Activated T-helper 2 cell treated with anti-CD3 and anti-CD28 coated beads, Interferon-gamma antibody, Interleukin-2, Interleukin-4, amounts not matched to agents 10 μg/mL and 5 μg/mL and 100 μg/mL, durations not matched to agents 14 hours and 24 hours and 36 hours (primary cell): ENCODE measurements around the gene P4HB. TPM values are rescaled to one million over a fixed set of nuclear protein-coding genes. Genes with fewer than 3 reads are reported as not detected.

Experiments
- DNase-seq: peaks from one replicate; pipeline ENCODE4 v3.0.0; 2021; ENCODE audit warnings: low spot score
- H3K27ac Mint-ChIP-seq: one replicate; pipeline ENCODE4 v1.8.0; 2021; ENCODE audit warnings: mixed read lengths
- H3K27me3 Mint-ChIP-seq: one replicate; pipeline ENCODE4 v1.8.0; 2021; ENCODE audit warnings: low read depth, mixed read lengths
- H3K36me3 Mint-ChIP-seq: one replicate; pipeline ENCODE4 v1.8.0; 2021; ENCODE audit warnings: low read depth, mixed read lengths
- H3K4me1 Mint-ChIP-seq: one replicate; pipeline ENCODE4 v1.8.0; 2021; ENCODE audit warnings: low read depth, mixed read lengths
- H3K4me3 Mint-ChIP-seq: one replicate; pipeline ENCODE4 v1.8.0; 2021; ENCODE audit warnings: low read depth, mild to moderate bottlenecking, moderate library complexity, mixed read lengths
- H3K9me3 Mint-ChIP-seq: one replicate; pipeline ENCODE4 v1.8.0; 2021; ENCODE audit warnings: mixed read lengths
- intact Hi-C: fragments of 100-400 bp; cut with micrococcal nuclease; formaldehyde crosslinking; loops from one replicate; pipeline ENCODE4 v1.15.1; 2023
- total RNA-seq: library from RNA; stranded (reverse); gene quantifications from 2 replicates; pipeline ENCODE4 v1.2.3, GENCODE V29; 2022

P4HB gene
- total RNA-seq, 1 donor from 2014 or later: 545 TPM

DNA sequence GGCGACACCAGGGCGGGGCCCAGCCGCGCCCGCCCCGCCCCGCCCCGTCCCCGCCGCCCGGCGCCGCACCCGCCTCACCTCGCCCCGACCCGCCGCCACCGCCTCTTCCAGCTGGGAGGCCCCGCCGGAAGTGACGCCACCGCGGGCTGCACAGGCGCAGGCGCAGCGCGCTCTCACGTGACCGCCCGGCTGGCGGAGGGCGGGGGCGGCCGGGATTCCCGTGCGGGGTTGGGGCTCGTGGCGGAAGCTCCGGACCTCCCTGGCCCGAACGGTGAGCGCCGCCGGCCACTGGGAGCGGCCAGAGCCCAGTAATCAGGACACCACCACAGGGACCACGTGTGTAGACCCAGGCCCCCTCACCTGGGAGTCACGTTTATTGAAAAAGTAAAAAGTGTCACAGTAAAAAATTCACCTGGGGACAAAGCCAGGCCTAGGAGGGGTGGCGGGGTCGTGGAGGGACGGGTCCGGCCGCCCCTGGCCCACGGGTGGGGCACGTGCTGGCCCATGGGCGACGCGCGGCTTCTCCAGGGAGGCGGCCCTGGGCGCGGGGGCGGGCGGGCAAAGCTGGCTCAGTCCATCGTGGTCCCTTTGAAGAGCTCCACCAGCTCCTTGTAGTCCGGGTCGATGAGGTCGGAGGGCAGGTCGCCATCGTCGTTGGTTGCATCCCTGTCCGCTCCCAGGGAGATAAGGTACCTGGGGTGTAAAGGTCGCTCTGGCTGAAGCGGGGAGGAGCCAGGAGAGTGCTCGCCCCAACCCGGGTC lies 27.0 kb downstream of the P4HB start, which contains the start of gene MCRIP1:
TSS of gene MCRIP1 (minus strand) at position 132 of the 761 bp plus-strand sequence. CDS start 8,785 bp downstream, outside the sequence.
- peaks cover 17% of the 10 kb centered on the region for H3K4me1 Mint-ChIP-seq
- H3K36me3 Mint-ChIP-seq: no peaks in the 10 kb centered on the region
- peak within 1 kb of the TSS; percentile 90 for H3K27ac Mint-ChIP-seq
- H3K9me3 Mint-ChIP-seq: no peaks in the 10 kb centered on the region
- DNase-seq: peak; percentile 94
- intact Hi-C loops: loop anchor here (1.0 to 5.0 kb wide), 2 partner anchors 27 to 39 kb away; partner anchors contain the start of genes ARHGDIA and P4HB
- no peaks in the 10 kb centered on the region for H3K27me3 Mint-ChIP-seq
- peak within 1 kb of the TSS; percentile 90 for H3K4me3 Mint-ChIP-seq

DNA sequence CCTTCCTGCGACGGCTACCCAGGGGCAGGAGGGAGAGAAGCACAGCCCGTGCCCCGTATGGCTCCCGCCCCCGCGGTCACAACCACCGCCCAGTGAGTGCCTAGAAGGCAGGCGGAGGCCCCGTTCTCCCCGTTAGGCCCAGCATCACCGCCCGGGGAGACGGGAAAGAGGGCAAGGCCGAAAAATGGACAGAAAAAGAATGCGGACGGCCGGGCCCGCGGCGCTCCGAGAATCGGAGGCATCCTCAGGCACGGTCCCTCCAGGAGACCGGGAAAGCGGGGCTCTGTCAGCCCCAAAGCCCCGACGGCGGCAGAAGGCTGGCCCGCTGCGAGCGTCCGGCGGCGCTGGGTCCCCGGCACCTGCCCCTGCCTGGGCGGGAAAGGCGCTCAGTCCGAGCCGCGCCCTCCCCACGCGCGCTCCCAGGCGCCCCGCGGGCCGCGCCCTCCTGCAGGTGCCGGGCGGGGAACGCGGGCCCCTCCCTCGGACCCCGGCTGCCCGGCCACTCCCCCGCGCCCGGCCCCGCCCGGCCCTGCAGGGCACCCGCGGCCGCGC lies 27.7 kb downstream of the P4HB start:
- Mint-ChIP-seq H3K9me3 (no peaks in the 10 kb centered on the region), H3K4me1 (peaks cover 17% of the 10 kb centered on the region), H3K4me3 (peak overlapping the region; percentile 90), H3K27me3 (no peaks in the 10 kb centered on the region), H3K27ac (peak overlapping the region; percentile 90), H3K36me3 (no peaks in the 10 kb centered on the region)
- intact Hi-C loops: loop anchor here (1.0 to 5.0 kb wide), 2 partner anchors 28 to 40 kb away; partner anchors contain the start of genes ARHGDIA and P4HB
- DNase-seq: no peak

DNA sequence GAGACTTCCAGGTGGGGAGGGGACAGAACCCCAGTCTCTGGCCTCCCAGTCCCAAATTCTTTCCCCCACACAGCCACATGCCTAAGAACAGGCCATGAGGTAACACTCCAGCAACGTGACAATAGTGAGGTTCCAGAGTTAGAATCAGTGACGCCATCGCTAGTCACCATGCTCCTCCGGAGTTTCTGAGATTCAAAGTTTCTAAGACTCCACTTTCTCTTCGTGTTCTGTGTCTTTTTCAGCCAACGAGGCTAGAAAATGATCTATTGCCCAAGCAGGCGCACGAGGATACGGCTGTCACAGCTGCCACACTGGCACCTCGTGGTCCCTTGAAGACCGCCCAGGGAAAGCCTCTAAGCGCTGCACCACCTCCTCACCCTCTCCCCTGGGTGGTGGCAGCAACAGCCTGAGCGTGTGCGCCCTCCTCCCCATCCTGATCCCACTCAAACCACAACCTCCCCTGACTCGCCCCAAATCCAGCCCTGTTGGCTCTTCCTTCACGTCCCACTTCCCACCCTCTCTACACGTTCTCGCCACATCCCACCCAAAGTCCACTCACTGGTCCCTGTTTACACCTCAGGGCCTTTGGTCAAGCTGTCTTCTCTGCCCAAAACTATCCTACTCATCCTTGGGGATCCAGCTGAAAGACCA lies 28.3 kb downstream of the P4HB start:
- Mint-ChIP-seq H3K27me3 (no peaks in the 10 kb centered on the region), H3K4me3 (peak overlapping the region; percentile 90), H3K4me1 (peaks cover 17% of the 10 kb centered on the region), H3K27ac (peak overlapping the region; percentile 90), H3K9me3 (no peaks in the 10 kb centered on the region), H3K36me3 (no peaks in the 10 kb centered on the region)
- intact Hi-C loops: loop anchor here (5.0 kb wide), 1 partner anchor 40 kb away; the partner anchor contains the start of gene ARHGDIA
- peak; percentile 45 for DNase-seq

DNA sequence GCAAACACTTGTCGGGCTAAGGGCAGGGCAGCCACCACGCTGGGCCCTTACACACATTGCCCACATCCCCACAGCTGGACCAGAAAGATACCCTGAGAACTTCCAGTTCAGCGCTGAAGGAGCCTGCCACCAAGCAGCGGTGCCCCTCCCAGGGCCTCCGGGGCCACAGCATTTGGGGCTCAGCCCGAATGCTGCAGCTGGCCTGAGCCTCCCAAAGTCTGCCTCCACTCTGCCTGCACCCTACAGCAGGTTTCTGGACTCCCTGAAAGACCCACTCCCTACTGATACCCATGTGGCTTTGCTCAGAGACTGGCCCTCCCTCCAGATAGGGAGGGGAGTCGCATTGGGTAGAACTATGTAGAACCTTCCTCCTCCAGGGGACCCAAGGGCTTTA lies 28.8 kb downstream of the P4HB start:
- H3K36me3 Mint-ChIP-seq: no peaks in the 10 kb centered on the region
- no peaks in the 10 kb centered on the region for H3K9me3 Mint-ChIP-seq
- intact Hi-C loops: loop anchor here (5.0 kb wide), 1 partner anchor 41 kb away; the partner anchor contains the start of gene ARHGDIA
- H3K4me3 Mint-ChIP-seq: peak overlapping the region; percentile 90
- DNase-seq: no peak
- peaks cover 17% of the 10 kb centered on the region for H3K4me1 Mint-ChIP-seq
- H3K27me3 Mint-ChIP-seq: no peaks in the 10 kb centered on the region
- H3K27ac Mint-ChIP-seq: peak overlapping the region; percentile 90

DNA sequence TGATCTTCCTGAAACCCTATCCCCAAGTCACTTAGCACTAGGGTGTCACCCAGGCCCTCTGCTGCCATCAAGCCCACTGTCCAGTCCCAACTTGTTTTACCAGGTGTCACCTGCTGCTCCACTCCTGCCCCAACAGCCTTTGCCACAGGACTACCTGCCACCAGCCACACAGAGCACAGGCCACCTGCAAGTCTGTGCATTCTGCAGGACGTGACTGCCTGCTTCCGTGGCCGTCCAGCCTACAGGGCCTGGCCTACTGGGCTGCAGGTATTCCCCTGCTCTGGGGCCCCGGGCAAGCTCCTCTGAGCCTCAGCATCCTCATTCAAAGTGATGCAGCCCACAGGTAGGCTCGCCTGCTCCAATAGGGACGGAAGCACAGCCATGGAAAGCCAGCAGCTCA lies 30.5 kb downstream of the P4HB start:
- H3K4me3 Mint-ChIP-seq: no peak overlapping the region
- H3K4me1 Mint-ChIP-seq: peaks cover 17% of the 10 kb centered on the region
- no peak for DNase-seq
- no peak overlapping the region for H3K27ac Mint-ChIP-seq
- H3K9me3 Mint-ChIP-seq: no peaks in the 10 kb centered on the region
- intact Hi-C loops: loop anchor here (5.0 kb wide), 1 partner anchor 42 kb away; the partner anchor contains the start of gene ARHGDIA
- no peaks in the 10 kb centered on the region for H3K36me3 Mint-ChIP-seq
- no peaks in the 10 kb centered on the region for H3K27me3 Mint-ChIP-seq

DNA sequence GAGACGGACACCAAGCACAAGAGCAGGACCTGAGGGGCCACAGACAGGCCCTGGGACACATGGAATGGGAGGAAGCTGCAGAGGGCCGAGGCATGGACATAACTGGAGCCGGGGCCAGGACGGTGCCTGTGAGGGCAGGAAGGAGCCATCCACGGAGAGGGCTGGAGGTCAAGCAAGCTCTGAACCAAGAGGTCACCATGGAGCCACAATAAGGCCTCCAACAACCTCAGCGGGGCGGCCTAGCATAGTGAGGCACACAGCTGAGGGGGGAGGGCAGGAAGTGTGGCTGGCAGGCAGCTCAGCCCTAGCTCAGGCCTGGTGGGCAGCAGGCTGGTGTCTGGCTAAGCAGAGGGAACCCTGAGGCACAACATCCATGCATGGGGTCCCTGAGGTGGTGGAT lies 31.7 kb downstream of the P4HB start:
- no peak overlapping the region for H3K27ac Mint-ChIP-seq
- DNase-seq: no peak
- intact Hi-C loops: no loop called here

DNA sequence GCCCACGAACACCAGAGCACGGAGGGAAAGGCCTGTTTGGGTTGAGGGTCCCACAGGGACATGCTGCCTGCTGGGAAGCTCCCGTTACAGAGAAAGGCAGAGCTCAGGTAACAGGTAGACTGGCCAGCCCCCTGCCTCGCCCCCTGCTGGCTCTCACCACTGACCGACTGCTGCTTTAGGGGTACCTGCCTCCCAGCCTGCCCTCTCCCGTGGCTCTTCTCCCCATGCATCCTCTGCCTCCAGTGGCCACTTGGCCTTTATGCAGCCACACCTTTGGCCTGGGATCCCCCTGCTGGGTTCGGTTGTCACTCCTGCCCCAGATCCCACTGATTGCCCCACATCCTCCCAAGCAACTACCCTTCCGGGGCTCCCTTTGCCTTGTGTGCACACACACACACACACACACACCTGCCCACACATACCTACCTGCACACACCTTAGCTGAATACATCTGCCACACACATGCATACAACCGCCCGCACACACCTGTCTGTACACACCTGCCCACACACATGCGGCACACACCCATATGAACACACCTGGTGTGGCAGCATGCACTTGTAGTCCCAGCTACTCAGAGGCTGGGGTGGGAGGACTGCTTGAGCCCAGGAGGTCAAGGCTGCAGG lies 34.4 kb downstream of the P4HB start:
- H3K27ac Mint-ChIP-seq: no peak overlapping the region
- DNase-seq: no peak
- H3K27me3 Mint-ChIP-seq: no peaks in the 10 kb centered on the region
- no peaks in the 10 kb centered on the region for H3K36me3 Mint-ChIP-seq
- intact Hi-C loops: no loop called here
- H3K9me3 Mint-ChIP-seq: no peaks in the 10 kb centered on the region
- peaks cover 3% of the 10 kb centered on the region for H3K4me1 Mint-ChIP-seq
- H3K4me3 Mint-ChIP-seq: no peak overlapping the region

More for the DNA sequence above, 31.7 kb downstream of the P4HB start:
- H3K9me3 Mint-ChIP-seq: no peaks in the 10 kb centered on the region
- peaks cover 15% of the 10 kb centered on the region for H3K4me1 Mint-ChIP-seq
- no peaks in the 10 kb centered on the region for H3K27me3 Mint-ChIP-seq
- no peaks in the 10 kb centered on the region for H3K36me3 Mint-ChIP-seq
- H3K4me3 Mint-ChIP-seq: no peak overlapping the region

DNA sequence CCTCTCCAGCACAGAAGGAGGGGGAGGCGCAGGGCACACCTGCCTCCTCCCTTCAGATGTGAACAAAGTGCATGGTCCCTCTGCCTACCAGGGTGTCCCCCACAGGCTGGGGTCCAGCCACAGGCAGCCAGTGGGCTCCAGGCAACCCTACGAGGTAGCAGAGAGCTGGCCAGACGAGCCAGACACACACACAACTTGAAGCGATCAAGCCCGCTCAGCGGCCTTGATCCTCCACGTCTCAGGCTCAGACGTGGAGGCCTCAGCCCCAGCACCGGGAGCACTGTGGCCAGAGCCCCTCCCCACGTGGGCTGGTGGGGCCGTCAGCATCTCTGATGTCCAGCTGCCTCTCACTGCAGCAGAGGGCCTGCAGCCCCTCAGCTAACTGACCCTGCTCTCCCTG lies 35.7 kb downstream of the P4HB start:
- H3K36me3 Mint-ChIP-seq: no peaks in the 10 kb centered on the region
- no peak overlapping the region for H3K4me3 Mint-ChIP-seq
- no peaks in the 10 kb centered on the region for H3K9me3 Mint-ChIP-seq
- intact Hi-C loops: no loop called here
- no peaks in the 10 kb centered on the region for H3K27me3 Mint-ChIP-seq
- no peak for DNase-seq
- peaks cover 3% of the 10 kb centered on the region for H3K4me1 Mint-ChIP-seq
- H3K27ac Mint-ChIP-seq: no peak overlapping the region

DNA sequence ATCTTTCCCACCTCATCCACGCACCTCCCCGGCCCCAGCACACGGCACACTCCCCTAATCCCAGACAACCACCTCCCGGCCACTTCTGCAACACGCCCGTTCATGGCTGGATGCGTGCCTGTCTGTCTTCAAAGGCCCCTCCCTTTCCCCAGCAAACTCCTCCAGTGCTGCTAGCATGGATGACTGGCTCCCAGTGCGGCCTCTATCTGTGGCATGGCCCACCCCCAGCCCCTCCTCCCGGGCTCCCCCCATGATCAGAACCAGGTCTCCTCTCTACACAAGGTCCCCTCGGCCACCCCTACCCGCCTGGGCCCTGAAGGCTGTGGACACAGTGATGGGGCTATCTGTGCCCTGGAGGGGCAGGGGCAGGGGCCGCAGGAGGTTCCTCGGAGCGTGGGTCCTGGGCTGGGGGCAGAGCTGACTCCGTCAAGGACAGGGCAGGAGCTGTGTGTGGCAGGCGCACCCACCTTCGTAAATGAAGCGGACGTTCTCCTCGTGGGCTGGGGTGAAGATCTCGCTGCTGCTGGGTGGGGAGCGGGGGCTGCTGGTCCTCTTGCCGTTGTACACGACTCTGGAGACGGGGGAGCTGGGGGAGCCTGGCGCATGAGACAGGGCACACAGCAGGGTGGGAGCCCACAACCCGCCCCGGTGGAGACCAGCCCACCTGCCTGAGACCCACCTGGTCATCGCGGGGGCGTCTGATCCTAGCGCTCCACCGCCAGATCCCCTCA lies 36.4 kb downstream of the P4HB start:
- Mint-ChIP-seq H3K36me3 (no peaks in the 10 kb centered on the region), H3K9me3 (no peaks in the 10 kb centered on the region), H3K4me3 (no peak overlapping the region), H3K4me1 (peaks cover 3% of the 10 kb centered on the region), H3K27ac (no peak overlapping the region), H3K27me3 (no peaks in the 10 kb centered on the region)
- intact Hi-C loops: no loop called here
- DNase-seq: no peak

DNA sequence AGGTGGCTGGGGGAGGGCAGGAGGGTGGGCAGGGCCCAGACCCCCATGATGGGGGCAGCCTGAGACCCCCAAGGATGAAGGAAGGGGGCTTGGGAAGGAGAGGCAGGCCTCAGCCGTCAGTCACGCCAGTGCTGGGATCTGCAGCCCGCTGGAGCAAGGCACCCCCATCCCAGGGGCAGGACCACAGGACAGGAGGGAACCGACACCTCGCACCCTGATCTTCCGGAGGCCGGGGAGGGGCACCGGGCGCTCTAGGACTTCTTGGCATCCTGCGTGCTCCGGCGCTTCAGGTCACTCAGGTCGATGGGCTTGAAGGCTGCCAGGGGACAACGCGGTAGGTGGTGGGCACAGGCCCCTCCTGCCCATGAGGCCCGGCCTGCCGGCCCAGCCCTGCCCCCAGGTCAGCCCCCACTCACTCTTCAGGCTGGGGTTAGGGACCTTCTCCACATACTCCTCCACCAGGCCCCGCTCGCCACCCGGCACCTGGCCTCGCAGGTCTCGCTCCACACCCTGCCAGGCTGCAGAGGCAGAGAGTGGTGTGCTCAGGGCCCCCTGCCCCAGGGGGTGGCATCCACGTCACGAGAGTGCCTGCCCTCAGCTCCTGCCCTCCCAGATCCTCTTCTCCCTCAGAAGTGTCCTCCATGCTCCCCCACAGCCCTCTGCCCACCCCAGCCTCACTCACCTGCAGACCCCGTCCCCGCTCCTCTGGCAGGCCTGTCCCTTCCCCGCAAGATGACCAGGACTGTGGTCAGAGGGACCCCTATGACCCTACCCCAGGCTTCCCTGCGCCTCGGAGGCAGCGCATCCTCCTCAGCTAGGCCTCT lies 37.1 kb downstream of the P4HB start:
- H3K36me3 Mint-ChIP-seq: no peaks in the 10 kb centered on the region
- intact Hi-C loops: no loop called here
- no peak overlapping the region for H3K27ac Mint-ChIP-seq
- H3K4me3 Mint-ChIP-seq: no peak overlapping the region
- no peak for DNase-seq
- H3K9me3 Mint-ChIP-seq: no peaks in the 10 kb centered on the region
- peaks cover 3% of the 10 kb centered on the region for H3K27me3 Mint-ChIP-seq
- peaks cover 3% of the 10 kb centered on the region for H3K4me1 Mint-ChIP-seq

DNA sequence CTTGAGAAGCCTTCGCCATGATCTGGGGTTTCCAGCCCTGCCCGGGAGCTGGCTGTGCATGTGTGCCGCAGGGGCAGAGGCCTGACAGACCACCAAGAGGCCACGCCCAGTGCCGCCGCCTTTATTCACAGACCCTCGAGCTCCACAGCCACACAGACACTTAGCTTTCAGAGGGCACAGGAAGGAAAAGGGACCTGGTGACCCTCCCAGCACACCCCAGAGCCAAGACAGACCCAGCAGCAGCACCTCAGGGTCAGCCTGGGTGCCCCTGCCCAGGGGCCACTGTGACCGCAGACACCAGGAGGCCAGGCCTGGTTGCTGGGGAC lies 38.1 kb downstream of the P4HB start:
- Mint-ChIP-seq H3K27ac (no peak overlapping the region), H3K4me3 (no peak overlapping the region), H3K9me3 (no peaks in the 10 kb centered on the region), H3K4me1 (peaks cover 3% of the 10 kb centered on the region), H3K27me3 (peaks cover 7% of the 10 kb centered on the region), H3K36me3 (no peaks in the 10 kb centered on the region)
- intact Hi-C loops: no loop called here
- no peak for DNase-seq
